HG03103 (cell line): ENCODE results near the gene CCDC138.

ENCODE experiments used
- ATAC-seq: cut with Tn5 transposase; IDR thresholded peaks from one replicate; pipeline ENCODE4 v1.9.1; 2021; ENCODE audit warnings: low read depth; ENCODE audit not compliant: unreplicated experiment

CCDC138 gene

DNA sequence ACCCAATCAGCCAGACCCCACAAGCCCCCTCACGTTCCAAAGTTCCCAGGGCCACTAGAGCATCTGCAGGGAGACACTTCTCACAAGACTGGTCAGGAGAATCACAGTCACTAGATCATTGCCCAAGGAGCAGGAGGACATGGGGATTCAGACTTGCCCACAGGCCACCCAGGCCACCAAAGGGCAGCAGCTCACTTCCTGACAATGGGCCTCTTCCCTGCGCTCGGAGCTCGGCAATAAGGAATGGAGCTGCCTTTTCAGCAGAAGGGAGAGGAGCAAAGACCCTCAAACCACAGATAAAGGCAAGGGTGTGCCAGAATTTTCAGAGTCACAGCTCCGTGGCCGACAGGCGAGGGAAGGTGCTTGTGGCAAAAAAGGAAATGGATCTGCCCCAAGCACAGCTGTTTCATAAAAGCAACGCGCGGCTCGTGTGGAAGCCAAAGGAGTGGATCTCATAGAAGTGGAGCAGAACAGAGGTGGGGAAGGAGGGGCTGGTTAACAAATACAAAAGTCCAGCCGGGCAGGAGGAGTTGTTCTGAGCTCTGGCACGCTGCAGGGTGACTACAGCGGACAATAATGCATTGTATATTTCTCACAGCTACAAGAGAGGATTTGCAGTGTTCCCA lies 130.3 kb downstream of the CCDC138 start:
- ATAC-seq, result no peak

DNA sequence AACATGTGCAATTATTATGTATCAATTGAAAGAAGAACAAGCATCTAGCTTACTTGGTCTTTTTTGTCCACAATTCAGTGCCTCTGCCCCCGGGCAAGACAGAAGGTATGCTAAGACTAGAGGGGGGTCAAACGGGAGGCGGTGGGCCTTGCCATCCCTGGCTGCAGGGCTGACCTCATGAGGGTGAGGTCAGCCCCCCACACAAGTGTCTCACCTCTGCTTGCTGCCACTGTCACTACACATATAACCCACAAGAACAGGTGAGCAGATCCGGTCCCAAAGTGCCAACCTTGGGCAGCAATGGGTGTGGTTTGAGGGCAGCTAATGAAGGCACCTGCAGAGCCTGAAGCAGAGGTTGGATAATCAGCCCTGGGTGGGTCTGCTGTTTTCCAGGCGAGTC lies 131.0 kb downstream of the CCDC138 start:
- no peak for ATAC-seq

DNA sequence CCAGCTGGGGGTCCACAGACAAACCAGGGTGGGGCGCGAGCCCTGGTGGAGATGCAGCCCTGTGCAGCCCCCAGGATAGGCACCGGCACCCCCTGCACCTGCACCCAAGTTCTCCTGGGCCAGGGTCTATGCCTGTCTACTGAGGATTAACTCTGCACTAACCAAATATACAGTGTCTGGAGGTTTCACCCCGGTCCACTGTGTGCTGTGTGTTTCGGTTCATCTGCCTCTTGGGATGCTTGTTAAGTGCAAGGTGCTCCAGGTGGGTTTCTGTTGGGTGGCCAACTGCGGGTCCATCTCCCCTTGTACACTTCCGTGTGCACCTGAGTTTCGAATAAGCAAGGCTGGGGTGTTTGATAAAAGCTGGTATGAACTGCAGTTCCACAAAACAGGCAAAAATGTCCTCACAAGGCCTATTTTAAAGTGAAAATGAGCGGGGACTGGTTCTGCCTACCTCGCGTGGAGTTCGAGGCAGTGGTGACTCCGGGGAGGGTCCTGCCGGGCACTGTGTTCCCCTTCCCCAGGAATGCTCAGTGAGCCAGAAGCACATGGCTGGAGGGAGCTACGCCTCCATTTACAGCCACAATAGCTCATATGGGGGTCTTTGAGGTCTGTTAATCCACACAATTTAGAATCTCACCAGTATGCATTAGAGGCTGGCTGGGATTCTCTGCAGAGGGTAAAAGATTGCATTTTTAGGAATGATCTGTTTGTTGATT lies 131.7 kb downstream of the CCDC138 start:
- ATAC-seq, result no peak

DNA sequence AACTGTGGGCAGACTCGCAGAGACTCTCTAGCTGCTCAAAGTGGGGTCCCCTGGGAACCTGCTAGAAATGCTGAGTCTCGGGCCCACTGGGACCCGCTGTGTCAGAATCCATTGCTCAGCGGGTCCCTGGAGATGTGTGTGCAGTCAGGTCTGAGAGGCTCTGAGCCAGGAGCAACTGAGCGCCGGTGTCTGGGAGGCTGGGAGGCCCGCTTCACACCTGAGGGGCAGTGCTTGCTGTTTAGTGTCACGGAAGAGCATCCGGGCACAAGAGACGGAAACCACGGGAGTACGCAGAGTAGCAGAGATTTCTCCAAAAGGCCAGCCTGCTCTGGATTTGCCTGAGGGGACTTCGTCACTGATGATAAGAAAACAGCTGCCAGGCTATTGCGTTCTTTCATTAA lies 132.4 kb downstream of the CCDC138 start:
- ATAC-seq, result no peak

DNA sequence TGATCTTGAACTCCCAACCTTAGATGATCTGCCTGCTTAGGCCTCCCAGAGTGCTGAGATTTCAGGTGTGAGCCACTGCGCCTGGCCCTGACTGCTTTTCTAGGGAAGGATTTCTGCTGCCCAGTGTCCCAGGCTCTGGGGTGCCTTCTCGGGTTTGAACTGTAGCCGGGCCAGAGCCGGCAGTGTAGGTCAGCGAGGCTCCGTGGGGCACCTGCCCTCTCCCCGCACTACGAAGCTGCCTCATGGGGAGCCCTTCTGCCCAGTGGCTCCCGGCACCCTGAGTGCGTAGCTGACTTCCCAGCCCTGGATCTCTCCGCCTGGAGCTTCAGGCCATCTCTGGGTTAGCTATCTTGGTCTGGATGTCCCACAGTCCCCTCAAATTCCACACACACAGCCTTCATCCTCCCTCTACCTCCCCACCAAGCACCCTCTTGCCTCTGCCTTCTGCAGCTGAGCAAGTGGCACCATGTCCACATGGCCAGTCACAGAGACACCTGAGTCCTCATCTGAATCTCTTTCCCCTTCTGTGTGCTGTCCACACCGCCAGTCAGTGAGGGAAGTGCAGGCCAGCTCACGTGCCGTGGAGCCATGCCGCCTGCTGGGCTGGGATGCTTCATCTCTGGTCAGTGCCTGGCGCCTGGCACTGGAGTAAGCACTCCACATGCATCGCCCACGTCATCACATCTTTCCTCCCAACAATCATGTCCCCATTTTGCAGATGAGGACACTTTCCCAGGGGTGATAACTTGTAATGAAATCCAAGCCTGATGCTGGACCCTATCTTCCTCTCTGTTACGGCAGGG lies 133.2 kb downstream of the CCDC138 start:
- no peak for ATAC-seq

DNA sequence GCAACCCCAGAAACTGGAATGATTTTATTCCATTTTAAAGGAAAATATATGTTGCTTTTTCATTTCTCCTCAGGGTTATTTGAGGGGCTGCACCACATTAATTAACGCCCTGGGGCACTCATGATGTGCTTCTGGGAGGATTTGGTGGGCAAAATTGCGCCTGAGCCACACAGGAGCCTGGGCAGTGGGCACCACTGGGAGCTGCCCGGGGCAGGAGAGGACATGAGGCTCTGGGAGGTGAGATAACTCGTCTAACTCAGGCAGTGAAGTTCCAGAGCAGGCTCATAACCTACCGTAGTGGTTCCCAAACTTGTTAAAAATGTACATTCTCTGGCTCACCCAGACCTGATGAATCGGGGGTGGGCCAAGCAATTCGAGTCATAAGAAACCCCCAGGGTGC lies 134.1 kb downstream of the CCDC138 start:
- ATAC-seq, result no peak

DNA sequence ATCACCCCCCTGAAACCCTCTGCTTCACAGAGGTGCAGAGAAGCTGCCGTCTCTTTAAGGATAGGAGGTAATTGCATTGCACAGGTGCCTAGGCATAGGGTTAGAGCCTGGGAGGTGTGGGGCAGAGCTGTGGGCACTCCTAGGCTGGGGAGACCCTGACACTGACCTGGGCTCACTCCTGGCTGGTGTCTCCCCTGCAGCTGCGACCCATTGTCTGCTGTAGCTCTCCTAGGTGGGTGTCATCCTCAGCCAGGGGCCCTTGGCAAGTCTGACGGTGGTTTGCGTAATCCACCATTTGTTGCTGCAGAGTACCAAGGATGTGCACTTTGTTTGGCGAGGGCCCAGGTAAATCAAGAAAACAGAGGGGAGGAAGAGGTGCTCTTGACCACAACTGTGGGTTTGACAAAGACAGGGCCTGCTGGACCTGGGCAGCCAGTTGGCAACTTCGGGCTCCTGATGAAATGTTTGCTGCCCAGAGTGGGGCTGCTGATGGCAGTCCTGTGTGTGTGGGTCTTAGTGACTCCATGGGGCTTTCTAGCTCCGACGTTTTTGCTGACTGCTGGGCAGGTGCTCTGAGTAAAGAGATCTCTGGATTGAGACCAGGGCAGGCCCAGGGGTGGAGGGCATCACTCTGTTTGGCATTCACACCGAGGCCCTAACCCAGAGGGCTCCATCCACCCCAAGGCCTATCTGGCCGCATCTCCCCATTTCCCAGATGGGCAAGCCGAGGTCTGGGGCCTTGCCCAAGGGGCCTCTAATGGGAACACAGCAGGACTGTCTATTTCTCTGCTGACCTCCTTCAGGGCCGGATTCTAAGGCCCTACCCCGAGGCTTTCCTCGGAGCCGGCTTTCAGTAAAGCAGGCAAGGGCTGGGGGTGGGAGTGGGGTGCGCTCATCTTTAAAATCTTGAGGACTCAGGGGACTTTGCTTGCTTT lies 134.8 kb downstream of the CCDC138 start:
- ATAC-seq, result no peak

DNA sequence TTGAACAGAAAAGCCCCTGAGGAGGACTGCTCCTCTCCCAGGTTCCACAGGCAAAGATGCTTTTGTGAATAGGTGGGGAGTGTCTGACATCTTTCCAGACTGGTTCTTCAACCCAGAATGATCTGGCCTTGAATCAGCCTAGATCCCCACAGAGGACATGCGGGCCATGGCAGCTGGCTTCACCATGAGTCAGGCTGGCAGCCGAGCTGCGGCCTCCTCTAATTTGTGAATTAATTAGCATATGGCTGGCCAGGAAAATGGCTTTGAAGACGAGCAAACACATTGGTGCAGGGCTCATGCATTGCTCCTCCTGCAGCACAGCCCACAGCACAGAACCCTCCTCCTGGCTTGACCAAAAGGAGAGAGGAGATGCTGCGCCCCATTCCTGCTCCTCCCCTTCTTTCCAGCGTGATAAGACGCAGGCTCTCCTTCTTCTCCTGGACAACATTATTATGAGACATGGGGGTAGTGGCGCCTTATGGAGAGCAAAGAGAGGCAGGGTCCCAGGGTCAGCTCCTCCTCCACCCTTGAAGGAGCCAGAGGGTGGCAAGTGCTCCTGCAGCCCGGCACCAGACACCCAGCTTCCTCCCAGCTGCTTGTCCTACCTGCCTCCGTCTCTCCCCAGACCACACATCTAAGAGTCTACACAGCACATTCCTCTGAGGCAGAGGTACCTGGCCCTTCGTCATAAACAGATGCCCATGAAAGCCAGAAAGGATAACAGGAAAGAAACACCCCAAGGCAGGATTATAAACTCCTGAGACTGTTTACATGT lies 135.8 kb downstream of the CCDC138 start:
- ATAC-seq, result no peak

DNA sequence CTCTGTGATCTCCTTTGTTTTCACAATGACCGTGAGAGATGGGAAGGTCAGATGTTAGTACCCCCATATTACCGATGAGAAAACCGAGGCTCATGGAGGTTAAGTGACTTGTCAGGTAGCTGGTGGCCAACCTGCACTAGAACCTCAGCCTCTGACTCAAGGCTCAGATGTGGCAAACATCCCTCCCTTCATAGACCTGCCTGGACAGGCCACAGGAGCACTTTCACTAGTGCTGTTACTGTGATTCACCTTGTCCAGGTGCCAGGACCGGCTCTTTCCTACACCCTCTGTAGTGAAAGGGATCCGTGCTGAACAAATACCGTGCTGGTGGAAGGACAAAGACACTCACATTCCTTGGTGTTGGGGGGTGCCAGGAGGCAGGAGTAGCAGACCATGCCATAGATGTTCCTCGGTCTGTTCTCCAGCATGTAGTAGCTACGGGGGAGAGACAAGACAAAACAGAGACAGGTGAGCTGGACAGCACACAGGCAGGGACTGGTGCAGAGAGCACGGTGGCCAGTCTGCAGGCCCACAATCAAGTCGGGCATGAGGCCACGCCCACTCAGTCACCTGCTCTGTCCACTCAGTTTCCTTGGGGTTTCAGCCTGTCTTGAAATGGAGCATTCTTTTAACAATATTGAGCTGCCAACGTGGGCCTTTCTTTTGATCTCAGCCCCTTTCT lies 136.6 kb downstream of the CCDC138 start:
- ATAC-seq, result no peak

DNA sequence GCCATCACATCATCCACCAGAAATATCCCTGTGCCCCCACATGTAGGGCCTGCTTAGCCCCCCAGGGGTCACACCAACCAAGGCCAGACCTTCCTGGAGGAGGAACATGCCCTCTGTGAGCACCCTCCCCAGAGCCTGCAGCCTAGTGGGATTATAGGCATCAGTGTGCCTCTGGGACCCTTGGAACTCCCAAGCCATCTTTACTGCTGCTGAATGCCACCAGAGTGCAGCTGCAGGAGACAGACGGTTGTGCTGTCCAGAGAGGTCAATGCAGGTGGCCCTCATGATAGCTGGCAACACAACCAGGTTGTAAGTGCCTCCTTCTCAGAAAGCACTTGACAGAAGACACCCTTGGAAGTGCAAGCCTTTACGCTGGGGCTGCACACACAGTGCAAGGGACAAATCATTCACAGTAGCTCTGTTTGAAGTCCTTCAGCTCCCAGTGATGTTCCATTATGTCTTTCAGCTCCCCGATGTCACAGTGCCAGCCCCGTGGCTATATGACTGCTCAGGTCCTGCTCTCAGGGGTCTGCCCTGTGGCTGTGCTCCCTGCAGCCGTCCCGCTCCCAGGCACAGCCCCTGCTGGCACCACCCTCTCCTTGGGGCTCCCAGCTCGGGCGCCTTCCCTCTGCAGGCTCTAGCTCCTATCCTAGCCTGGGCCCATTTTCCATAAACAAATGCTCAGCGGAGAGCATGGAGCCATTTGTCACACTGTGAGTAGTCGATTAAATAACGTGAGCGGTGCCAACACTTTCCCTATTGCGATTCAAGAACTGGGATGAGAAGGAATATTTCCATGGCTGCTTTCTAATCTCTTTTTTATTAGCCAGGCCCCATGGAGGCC lies 137.4 kb downstream of the CCDC138 start:
- no peak for ATAC-seq

DNA sequence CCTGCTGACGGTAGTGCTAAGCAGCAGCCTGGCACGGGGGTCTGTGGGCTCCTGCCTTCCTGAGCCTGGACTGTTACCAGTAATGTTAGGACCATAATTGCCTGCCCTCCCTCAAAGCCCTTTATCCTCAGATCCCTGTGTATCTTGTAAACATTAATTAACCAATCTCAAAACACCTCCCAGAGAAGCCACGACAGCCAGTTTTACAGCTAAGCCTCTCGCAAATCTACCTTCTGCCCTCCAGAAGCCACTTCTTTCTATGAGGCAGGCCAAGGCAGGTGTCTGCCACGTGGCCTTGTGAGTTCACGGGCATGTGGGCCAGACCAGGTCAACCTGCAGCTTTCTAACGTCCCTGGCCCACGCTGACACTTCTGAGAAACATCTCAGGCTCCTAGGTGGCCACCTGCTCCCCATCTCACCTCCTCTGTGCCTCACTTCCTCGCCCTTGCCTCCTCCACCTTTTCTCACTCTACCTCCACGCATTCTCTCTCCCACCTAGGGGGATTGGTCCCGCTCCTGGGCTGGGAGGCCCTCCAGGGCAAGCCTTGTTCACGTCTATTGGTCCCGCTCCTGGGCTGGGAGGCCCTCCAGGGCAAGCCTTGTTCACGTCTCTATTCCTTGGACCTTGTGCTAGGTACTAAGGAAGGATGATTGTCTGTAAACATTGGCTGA lies 138.1 kb downstream of the CCDC138 start:
- ATAC-seq, result no peak

DNA sequence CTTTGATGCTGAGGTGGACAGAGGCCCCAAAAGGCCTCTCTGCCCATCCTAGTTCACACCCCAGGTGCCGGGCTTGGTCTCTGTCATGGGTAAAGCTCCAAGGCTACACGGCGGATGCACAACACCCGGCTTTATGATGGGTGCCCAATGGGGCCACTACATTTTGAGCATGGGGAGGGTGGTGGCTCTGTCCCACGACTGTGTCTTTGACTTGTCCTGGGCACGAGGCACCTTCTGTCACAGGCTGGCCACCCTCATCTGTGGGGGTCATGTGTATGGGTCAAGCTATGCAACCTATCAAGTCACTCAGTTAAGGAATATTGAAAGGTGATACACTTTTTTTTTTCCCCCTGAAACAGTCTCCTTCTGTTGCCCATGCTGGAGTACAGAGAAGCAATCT lies 138.7 kb downstream of the CCDC138 start:
- ATAC-seq, result no peak

DNA sequence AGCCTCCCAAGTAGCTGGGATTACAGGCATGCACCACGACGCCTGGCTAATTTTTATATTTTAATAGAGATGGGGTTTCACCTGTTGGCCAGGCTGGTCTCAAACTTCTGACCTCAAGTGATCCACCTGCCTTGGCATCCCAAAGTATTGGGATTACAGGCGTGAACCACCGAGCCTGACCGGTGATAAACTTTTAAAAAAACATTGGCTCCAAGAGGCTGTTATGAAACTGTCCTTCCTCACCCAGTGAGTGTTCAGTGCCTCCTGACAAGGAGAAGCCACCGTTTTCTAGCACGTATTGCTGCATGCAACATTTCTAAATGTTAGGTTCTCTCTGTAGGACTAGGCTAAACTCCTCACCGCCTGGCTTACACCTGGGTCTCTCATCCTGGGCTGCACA lies 139.2 kb downstream of the CCDC138 start:
- ATAC-seq, result no peak
